GM23338 (cell line): ENCODE measurements around the gene RMI2. TPM values are rescaled to one million over a fixed set of nuclear protein-coding genes. Genes with fewer than 3 reads are reported as not detected.
A peak's percentile ranks its signal among the peaks of the same experiment; 100 is the strongest.
"Not testable (repeated sequence)": the region's sequence is repeated elsewhere in the genome, so short reads cannot be mapped to it uniquely, and the experiment has no call there.

ENCODE experiments used
- ATAC-seq: fragments of 200-7000 bp; cut with Tn5 transposase; 3 replicates; pipeline ENCODE4 v1.9.1; 2020
- DNase-seq: peaks from one replicate; pipeline ENCODE4 v3.0.0-alpha.2; 2015; ENCODE audit warnings: low spot score
- H2AFZ ChIP-seq: fragments of 200-600 bp; sonication (generic); 2 replicates; pipeline ENCODE4 v1.8.0; 2016; ENCODE audit warnings: antibody characterized with exemption, mild to moderate bottlenecking, moderate library complexity
- H3F3A ChIP-seq: fragments of 200-600 bp; sonication (generic); replicated peaks from 2 replicates; pipeline ENCODE4 v1.8.0; 2017; ENCODE audit warnings: antibody characterized with exemption, mixed run types, low read depth
- H3K27ac ChIP-seq: fragments of 200-600 bp; sonication (generic); 2 replicates; pipeline ENCODE4 v1.6.1; 2016; ENCODE audit warnings: low read depth
- H3K27me3 ChIP-seq: fragments of 200-600 bp; sonication (generic); 2 replicates; pipeline ENCODE4 v1.8.0; 2016; ENCODE audit warnings: mild to moderate bottlenecking, mixed run types, moderate library complexity; ENCODE audit not compliant: insufficient read depth
- H3K36me3 ChIP-seq: fragments of 200-600 bp; sonication (generic); 2 replicates; pipeline ENCODE4 v1.8.0; 2016; ENCODE audit warnings: mild to moderate bottlenecking; ENCODE audit not compliant: insufficient read depth
- H3K4me1 ChIP-seq: fragments of 200-600 bp; sonication (generic); 2 replicates; pipeline ENCODE4 v1.8.0; 2016; ENCODE audit warnings: mild to moderate bottlenecking, moderate library complexity; ENCODE audit not compliant: insufficient read depth
- H3K4me2 ChIP-seq: fragments of 200-600 bp; sonication (generic); 2 replicates; pipeline ENCODE4 v1.7.1; 2017; ENCODE audit warnings: mixed run types
- H3K4me3 ChIP-seq: fragments of 200-600 bp; sonication (generic); 2 replicates; pipeline ENCODE4 v1.6.1; 2016; ENCODE audit warnings: mixed run types
- H3K79me2 ChIP-seq: fragments of 200-600 bp; sonication (generic); replicated peaks from 2 replicates; pipeline ENCODE4 v1.8.0; 2017; ENCODE audit warnings: mild to moderate bottlenecking; ENCODE audit not compliant: insufficient read depth
- H3K9me2 ChIP-seq: fragments of 200-600 bp; sonication (generic); 2 replicates; pipeline ENCODE4 v1.8.0; 2017; ENCODE audit not compliant: insufficient read depth
- H4K20me1 ChIP-seq: fragments of 200-600 bp; sonication (generic); replicated peaks from 2 replicates; pipeline ENCODE4 v1.8.0; 2017; ENCODE audit warnings: mild to moderate bottlenecking; ENCODE audit not compliant: insufficient read depth
- H3K27ac Mint-ChIP-seq: 2 replicates; pipeline ENCODE4 v1.8.0; 2020; ENCODE audit warnings: inconsistent platforms, mild to moderate bottlenecking, moderate library complexity, mixed read lengths
- H3K27me3 Mint-ChIP-seq: 3 replicates; pipeline ENCODE4 v1.8.0; 2022; ENCODE audit warnings: low read depth, mild to moderate bottlenecking, moderate library complexity, mixed read lengths, inconsistent platforms; ENCODE audit not compliant: insufficient read depth, poor library complexity
- H3K36me3 Mint-ChIP-seq: 3 replicates; pipeline ENCODE4 v1.8.0; 2021; ENCODE audit warnings: low read depth, mild to moderate bottlenecking, inconsistent platforms, moderate library complexity, mixed read lengths
- H3K4me1 Mint-ChIP-seq: 3 replicates; pipeline ENCODE4 v1.8.0; 2020; ENCODE audit warnings: mild to moderate bottlenecking, inconsistent platforms, mixed read lengths
- H3K4me3 Mint-ChIP-seq: 3 replicates; pipeline ENCODE4 v1.8.0; 2021; ENCODE audit warnings: moderate library complexity, mild to moderate bottlenecking, inconsistent platforms, mixed read lengths
- H3K9me3 Mint-ChIP-seq: 3 replicates; pipeline ENCODE4 v1.8.0; 2020; ENCODE audit warnings: moderate library complexity, mild to moderate bottlenecking, inconsistent platforms, mixed read lengths
- CREB1 ChIP-seq: fragments of 250-450 bp; sonication (Bioruptor Pico); IDR thresholded peaks from 2 replicates; pipeline ENCODE4 v1.5.0; 2020; ENCODE audit warnings: low read depth, mild to moderate bottlenecking, moderate library complexity
- ETS1 ChIP-seq: IDR thresholded peaks from 2 replicates; pipeline ENCODE4 v1.6.1; 2016; ENCODE audit warnings: antibody characterized with exemption
- EZH2phosphoT487 ChIP-seq: fragments of 200-600 bp; sonication (generic); IDR thresholded peaks from one replicate; pipeline ENCODE4 v1.8.1; 2018; ENCODE audit warnings: antibody characterized with exemption; ENCODE audit not compliant: unreplicated experiment
- JUNB ChIP-seq: IDR thresholded peaks from one replicate; pipeline ENCODE4 v1.6.1; 2016; ENCODE audit warnings: antibody characterized with exemption; ENCODE audit not compliant: unreplicated experiment
- NANOG ChIP-seq: IDR thresholded peaks from 2 replicates; pipeline ENCODE4 v1.6.1; 2016; ENCODE audit warnings: antibody characterized with exemption, borderline replicate concordance
- POLR2AphosphoS5 ChIP-seq: IDR thresholded peaks from 2 replicates; pipeline ENCODE4 v1.6.1; 2016; ENCODE audit warnings: antibody characterized with exemption, low read depth
- REST ChIP-seq: IDR thresholded peaks from one replicate; pipeline ENCODE4 v1.6.1; 2018; ENCODE audit warnings: antibody characterized with exemption; ENCODE audit not compliant: unreplicated experiment
- STAT1 ChIP-seq: IDR thresholded peaks from one replicate; pipeline ENCODE4 v1.6.1; 2016; ENCODE audit warnings: antibody characterized with exemption; ENCODE audit not compliant: unreplicated experiment
- ZNF114 ChIP-seq: fragments of 250-450 bp; sonication (Bioruptor Pico); IDR thresholded peaks from 2 replicates; pipeline ENCODE4 v1.5.0; 2020; ENCODE audit warnings: mild to moderate bottlenecking, moderate library complexity
- ZNF331 ChIP-seq: fragments of 250-450 bp; sonication (Bioruptor Pico); IDR thresholded peaks from 2 replicates; pipeline ENCODE4 v1.5.0; 2020; ENCODE audit warnings: low read depth, mild to moderate bottlenecking, moderate library complexity
- ZNF462 ChIP-seq: fragments of 250-450 bp; sonication (Bioruptor Pico); IDR thresholded peaks from 2 replicates; pipeline ENCODE4 v1.5.0; 2020; ENCODE audit warnings: mild to moderate bottlenecking, moderate library complexity
- polyA plus RNA-seq: library from polyadenylated mRNA; unstranded; fragments of >200 nt; fragmentation: Nextera tagmentation; extraction: Ambion mirVana; gene quantifications from 2 replicates; pipeline ENCODE4 v1.2.1, GENCODE V29; 2016
- total RNA-seq: library from RNA; depleted of rRNA; stranded (reverse); fragments of >200 nt; shearing (Covaris generic); gene quantifications from 2 replicates; pipeline ENCODE4 v1.2.3, GENCODE V29; 2014

RMI2 gene
- total and polyA plus RNA-seq, 2 experiments from 2014 or later, result 98.2 to 108 TPM

- H3K79me2 ChIP-seq, H3K27me3 Mint-ChIP-seq, ATAC-seq, H3K4me3 ChIP-seq, H3K4me3 Mint-ChIP-seq, H3F3A ChIP-seq, DNase-seq, H4K20me1 ChIP-seq, H3K9me2 ChIP-seq, H3K4me2 ChIP-seq, H3K27ac ChIP-seq, H3K36me3 ChIP-seq, H3K9me3 Mint-ChIP-seq, H2AFZ ChIP-seq, H3K27me3 ChIP-seq, H3K4me1 ChIP-seq, H3K36me3 Mint-ChIP-seq: not testable (repeated sequence)
- Mint-ChIP-seq H3K27ac (0 out of 2 replicates have a peak overlapping the region, but pooled peaks have one; percentile 55), H3K4me1 (peaks cover 16% of the 10 kb centered on the region)
Measured at GRCh38 chr16:11370932-11371279, 25.6 kb downstream of the RMI2 start.

- peak; percentile 26 for ATAC-seq
- H2AFZ ChIP-seq, result no peak overlapping the region
- no peaks in the 10 kb centered on the region for H3K79me2 ChIP-seq
- no peaks in the 10 kb centered on the region for H3K36me3 ChIP-seq
- H3K4me2 ChIP-seq, result no peak overlapping the region
- H3F3A ChIP-seq, result peaks cover 5% of the 10 kb centered on the region; the same call in 1 of the 2 replicates
- H4K20me1 ChIP-seq, result no peaks in the 10 kb centered on the region
- H3K4me3 ChIP-seq, result no peak overlapping the region
- peaks cover 6% of the 10 kb centered on the region for H3K27me3 Mint-ChIP-seq
- H3K36me3 Mint-ChIP-seq, result no peaks in the 10 kb centered on the region
- H3K27ac Mint-ChIP-seq, result no peak overlapping the region
- peaks cover 16% of the 10 kb centered on the region for H3K4me1 Mint-ChIP-seq
- H3K4me1 ChIP-seq, result no peaks in the 10 kb centered on the region; the same call in 1 of the 2 replicates
- no peak for DNase-seq
- no peak overlapping the region for H3K4me3 Mint-ChIP-seq
- peak overlapping the region; percentile 26; the same call in 1 of the 2 replicates for H3K27ac ChIP-seq
- no peaks in the 10 kb centered on the region for H3K9me3 Mint-ChIP-seq
- no peaks in the 10 kb centered on the region for H3K9me2 ChIP-seq
- no peaks in the 10 kb centered on the region for H3K27me3 ChIP-seq
- no peak for TF ChIP-seq STAT1
- no peak for TF ChIP-seq CREB1 (CRISPR knock-in tag)
- TF ChIP-seq NANOG, result no peak
- no peak for TF ChIP-seq JUNB
- no peak for TF ChIP-seq ZNF462 (CRISPR knock-in tag)
- TF ChIP-seq POLR2AphosphoS5, result no peak
- no peak for TF ChIP-seq ZNF331
- no peak for TF ChIP-seq ETS1
- no peak for TF ChIP-seq ZNF114 (CRISPR knock-in tag)
- TF ChIP-seq REST, result no peak
- TF ChIP-seq EZH2phosphoT487, result no peak
Measured at GRCh38 chr16:11372073-11372828, 27.0 kb downstream of the RMI2 start.
